ENCODE data around the gene EPHX1.

EPHX1 gene

GRCh38 chr1:225762444-225762843 lies 47.5 kb upstream of the EPHX1 start:
- H3K36me3 ChIP-seq (ENCODE audit: insufficient read depth, low read length): no peaks in the 10 kb centered on the region
- TF ChIP-seq CTCF (conservative IDR thresholded peaks at IDR 0.05; ENCODE audit: low read length) (no peak), EZH2phosphoT487 (IDR thresholded peaks at IDR 0.05; ENCODE audit: borderline replicate concordance) (no peak)
- H3K4me2 ChIP-seq (ENCODE audit: low read depth, low read length, poor library complexity, severe bottlenecking): no peak overlapping the region
- no peak overlapping the region for H3K4me3 ChIP-seq (ENCODE audit: low read length, poor library complexity, severe bottlenecking)
- no peaks in the 10 kb centered on the region for H3K79me2 ChIP-seq (ENCODE audit: insufficient read depth, low read length)
- no peaks in the 10 kb centered on the region for H3K27me3 ChIP-seq (ENCODE audit: insufficient read depth, low read length, poor library complexity, severe bottlenecking)
- no peaks in the 10 kb centered on the region for H4K20me1 ChIP-seq (ENCODE audit: insufficient read depth, low read length, poor library complexity, severe bottlenecking)
- no peaks in the 10 kb centered on the region for H3K9me3 ChIP-seq (ENCODE audit: insufficient read depth, low read depth, low read length)
- H3K4me1 ChIP-seq (ENCODE audit: insufficient read depth, low read length, poor library complexity, severe bottlenecking): peaks cover 6% of the 10 kb centered on the region
- H3K9ac ChIP-seq (ENCODE audit: low read depth, low read length, poor library complexity, severe bottlenecking): no peak overlapping the region
- H3K9me2 ChIP-seq (replicated peaks; ENCODE audit: low read depth, low read length): no peaks in the 10 kb centered on the region
- H2AFZ ChIP-seq (ENCODE audit: low read length): no peak overlapping the region
- no peaks in the 10 kb centered on the region for H3F3A ChIP-seq (ENCODE audit: low read depth)

GRCh38 chr1:225763716-225764548 lies 46.0 kb upstream of the EPHX1 start:
- Histone ChIP-seq H3K27me3 (ENCODE audit: insufficient read depth, low read length, poor library complexity, severe bottlenecking) (no peaks in the 10 kb centered on the region), H3K4me2 (ENCODE audit: low read depth, low read length, poor library complexity, severe bottlenecking) (no peak overlapping the region), H3K9me3 (ENCODE audit: insufficient read depth, low read depth, low read length) (no peaks in the 10 kb centered on the region), H3K79me2 (ENCODE audit: insufficient read depth, low read length) (no peaks in the 10 kb centered on the region), H3K4me1 (ENCODE audit: insufficient read depth, low read length, poor library complexity, severe bottlenecking) (peaks cover 14% of the 10 kb centered on the region), H4K20me1 (ENCODE audit: insufficient read depth, low read length, poor library complexity, severe bottlenecking) (no peaks in the 10 kb centered on the region), H3K4me3 (ENCODE audit: low read length, poor library complexity, severe bottlenecking) (no peak overlapping the region), H3K36me3 (ENCODE audit: insufficient read depth, low read length) (no peaks in the 10 kb centered on the region), H3K9ac (ENCODE audit: low read depth, low read length, poor library complexity, severe bottlenecking) (no peak overlapping the region), H3K9me2 (replicated peaks; ENCODE audit: low read depth, low read length) (no peaks in the 10 kb centered on the region), H3F3A (ENCODE audit: low read depth) (no peaks in the 10 kb centered on the region), H2AFZ (ENCODE audit: low read length) (no peak overlapping the region)
- no peak for TF ChIP-seq EZH2phosphoT487 (IDR thresholded peaks at IDR 0.05; ENCODE audit: borderline replicate concordance)
- no peak for TF ChIP-seq CTCF (conservative IDR thresholded peaks at IDR 0.05; ENCODE audit: low read length)

GRCh38 chr1:225765982-225766674 lies 43.8 kb upstream of the EPHX1 start:
- Histone ChIP-seq H3K9ac (ENCODE audit: low read depth, low read length, poor library complexity, severe bottlenecking) (no peak overlapping the region), H3K4me2 (ENCODE audit: low read depth, low read length, poor library complexity, severe bottlenecking) (no peak overlapping the region), H3K9me2 (replicated peaks; ENCODE audit: low read depth, low read length) (no peaks in the 10 kb centered on the region), H3K36me3 (ENCODE audit: insufficient read depth, low read length) (no peaks in the 10 kb centered on the region), H2AFZ (ENCODE audit: low read length) (no peak overlapping the region), H3K9me3 (ENCODE audit: insufficient read depth, low read depth, low read length) (no peaks in the 10 kb centered on the region), H3F3A (ENCODE audit: low read depth) (no peaks in the 10 kb centered on the region), H4K20me1 (ENCODE audit: insufficient read depth, low read length, poor library complexity, severe bottlenecking) (no peaks in the 10 kb centered on the region), H3K79me2 (ENCODE audit: insufficient read depth, low read length) (no peaks in the 10 kb centered on the region), H3K27me3 (ENCODE audit: insufficient read depth, low read length, poor library complexity, severe bottlenecking) (no peaks in the 10 kb centered on the region), H3K4me3 (ENCODE audit: low read length, poor library complexity, severe bottlenecking) (no peak overlapping the region), H3K4me1 (ENCODE audit: insufficient read depth, low read length, poor library complexity, severe bottlenecking) (peaks cover 14% of the 10 kb centered on the region)
- no peak for TF ChIP-seq EZH2phosphoT487 (IDR thresholded peaks at IDR 0.05; ENCODE audit: borderline replicate concordance)
- no peak for TF ChIP-seq CTCF (conservative IDR thresholded peaks at IDR 0.05; ENCODE audit: low read length)
